HL-60 (cell line): Measurements from ENCODE around the gene RNF14.

Experiments used
- DNase-seq, 2 experiments: peaks; one replicate each; pipeline ENCODE4 v3.0.0-alpha.2; 2010 to 2020; ENCODE audit warnings: low read depth in 1 of 2, low spot score in 1 of 2
- H3K27ac ChIP-seq: fragments of 250-450 bp; sonication (Bioruptor Pico); replicated peaks from 2 replicates; pipeline ENCODE4 v1.5.1; 2020; ENCODE audit warnings: mild to moderate bottlenecking, moderate library complexity
- H3K27me3 ChIP-seq: fragments of 250-450 bp; sonication (Bioruptor Pico); 2 replicates; pipeline ENCODE4 v1.5.1; 2021; ENCODE audit warnings: mild to moderate bottlenecking, moderate library complexity; ENCODE audit not compliant: insufficient read depth, poor library complexity, severe bottlenecking
- H3K4me3 ChIP-seq: replicated peaks from 2 replicates; pipeline ENCODE4 v1.5.1; 2011; ENCODE audit warnings: mild to moderate bottlenecking, control low read depth, low read length; ENCODE audit not compliant: insufficient read depth
- GABPA ChIP-seq: IDR thresholded peaks from 2 replicates; pipeline ENCODE4 v1.6.1; 2012; ENCODE audit warnings: low read depth
- POLR2AphosphoS5 ChIP-seq: IDR thresholded peaks from 2 replicates; pipeline ENCODE4 v1.6.1; 2012; ENCODE audit warnings: low read depth
- REST ChIP-seq: IDR thresholded peaks from 2 replicates; pipeline ENCODE4 v1.6.1; 2012; ENCODE audit warnings: low read depth; ENCODE audit not compliant: insufficient replicate concordance
- SPI1 ChIP-seq: IDR thresholded peaks from 2 replicates; pipeline ENCODE4 v1.6.1; 2012; ENCODE audit warnings: low read depth, mild to moderate bottlenecking, borderline replicate concordance
- TF ChIP-seq, protein P1 (sequence below): IDR thresholded peaks from one replicate; pipeline ENCODE4 v1.5.1; 2011; ENCODE audit warnings: low read length, control low read depth, inconsistent platforms; ENCODE audit not compliant: insufficient read depth

The RNF14 gene

DNA sequence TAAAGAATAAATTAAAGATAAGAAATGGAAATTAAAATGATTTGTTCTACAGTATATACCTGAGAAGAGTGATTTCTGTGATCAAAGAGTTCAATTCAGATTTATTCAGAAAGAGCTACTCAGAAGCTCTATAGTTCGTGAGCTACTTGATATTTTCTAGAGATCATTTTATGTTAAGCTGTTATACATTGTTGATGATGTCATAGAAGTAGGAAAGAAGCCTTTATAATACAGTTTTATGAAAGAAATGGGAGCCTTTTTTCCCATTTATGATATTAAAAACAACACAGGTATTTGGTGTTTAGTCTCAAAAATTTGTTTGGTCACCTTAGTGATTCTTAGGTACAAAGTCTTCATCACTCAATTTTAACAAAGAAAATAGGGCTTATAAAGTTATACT, 20.8 kb downstream of the RNF14 start:
- DNase-seq = no peak
- no peak overlapping the region for H3K27ac ChIP-seq
- no peak for TF ChIP-seq POLR2AphosphoS5
- no peak for TF ChIP-seq REST
- TF ChIP-seq, protein P1, sequence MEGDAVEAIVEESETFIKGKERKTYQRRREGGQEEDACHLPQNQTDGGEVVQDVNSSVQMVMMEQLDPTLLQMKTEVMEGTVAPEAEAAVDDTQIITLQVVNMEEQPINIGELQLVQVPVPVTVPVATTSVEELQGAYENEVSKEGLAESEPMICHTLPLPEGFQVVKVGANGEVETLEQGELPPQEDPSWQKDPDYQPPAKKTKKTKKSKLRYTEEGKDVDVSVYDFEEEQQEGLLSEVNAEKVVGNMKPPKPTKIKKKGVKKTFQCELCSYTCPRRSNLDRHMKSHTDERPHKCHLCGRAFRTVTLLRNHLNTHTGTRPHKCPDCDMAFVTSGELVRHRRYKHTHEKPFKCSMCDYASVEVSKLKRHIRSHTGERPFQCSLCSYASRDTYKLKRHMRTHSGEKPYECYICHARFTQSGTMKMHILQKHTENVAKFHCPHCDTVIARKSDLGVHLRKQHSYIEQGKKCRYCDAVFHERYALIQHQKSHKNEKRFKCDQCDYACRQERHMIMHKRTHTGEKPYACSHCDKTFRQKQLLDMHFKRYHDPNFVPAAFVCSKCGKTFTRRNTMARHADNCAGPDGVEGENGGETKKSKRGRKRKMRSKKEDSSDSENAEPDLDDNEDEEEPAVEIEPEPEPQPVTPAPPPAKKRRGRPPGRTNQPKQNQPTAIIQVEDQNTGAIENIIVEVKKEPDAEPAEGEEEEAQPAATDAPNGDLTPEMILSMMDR = no peak
- no peak for TF ChIP-seq SPI1
- no peak for TF ChIP-seq GABPA
- no peak overlapping the region for H3K4me3 ChIP-seq
- no peaks in the 10 kb centered on the region for H3K27me3 ChIP-seq

GRCh38 chr5:141992349-141992963, 23.6 kb downstream of the RNF14 start:
- no peaks in the 10 kb centered on the region for H3K27me3 ChIP-seq
- DNase-seq = peak in 1 of 2 experiments; percentile 58
- TF ChIP-seq POLR2AphosphoS5 = no peak
- TF ChIP-seq, protein P1 = peak; percentile 39
- no peak for TF ChIP-seq REST
- no peak for TF ChIP-seq SPI1
- TF ChIP-seq GABPA = no peak
- H3K4me3 ChIP-seq = no peak overlapping the region
- H3K27ac ChIP-seq = no peak overlapping the region

GRCh38 chr5:141994511-141995136, 25.7 kb downstream of the RNF14 start:
- Histone ChIP-seq H3K27ac (no peak overlapping the region), H3K4me3 (no peak overlapping the region), H3K27me3 (no peaks in the 10 kb centered on the region)
- DNase-seq = no peak
- TF ChIP-seq, protein P1 = no peak
- TF ChIP-seq SPI1 = no peak
- TF ChIP-seq POLR2AphosphoS5 = no peak
- no peak for TF ChIP-seq GABPA
- no peak for TF ChIP-seq REST
